Cardiac muscle cell (in vitro differentiated cells and primary cell): Measurements from ENCODE around the gene TTC39A. TPM values are rescaled to one million over a fixed set of nuclear protein-coding genes. Genes with fewer than 3 reads are reported as not detected.
"Not testable (repeated sequence)": the region's sequence is repeated elsewhere in the genome, so short reads cannot be mapped to it uniquely, and the experiment has no call there.

Experiments
- DNase-seq, 2 donors: peaks; one replicate each; pipeline versions ENCODE4 v3.0.0 to v3.0.0-alpha.2; 2010 to 2017; ENCODE audit warnings: low read depth in 1 of 2, low spot score in 1 of 2
- H3K27ac ChIP-seq: fragments of 200-600 bp; sonication (generic); 2 replicates; pipeline ENCODE4 v1.5.1; 2016
- H3K27me3 ChIP-seq: fragments of 200-600 bp; sonication (generic); 2 replicates; pipeline ENCODE4 v1.6.0; 2016; ENCODE audit warnings: control low read depth
- H3K36me3 ChIP-seq: fragments of 200-600 bp; sonication (generic); 2 replicates; pipeline ENCODE4 v1.5.1; 2016; ENCODE audit warnings: control low read depth
- H3K4me1 ChIP-seq: fragments of 200-600 bp; sonication (generic); 2 replicates; pipeline ENCODE4 v1.8.1; 2017; ENCODE audit warnings: low read depth, mild to moderate bottlenecking, mixed run types
- H3K4me3 ChIP-seq: fragments of 200-600 bp; sonication (generic); 2 replicates; pipeline ENCODE4 v1.5.1; 2016; ENCODE audit warnings: mild to moderate bottlenecking
- H3K9me3 ChIP-seq: fragments of 200-600 bp; sonication (generic); 2 replicates; pipeline ENCODE4 v1.5.1; 2017; ENCODE audit warnings: low read depth, mild to moderate bottlenecking, control low read depth
- polyA plus RNA-seq: library from polyadenylated mRNA; unstranded; fragments of >200 nt; fragmentation: Nextera tagmentation; extraction: Ambion mirVana; gene quantifications from 2 replicates; pipeline ENCODE4 v1.2.1, GENCODE V29; 2016
- total RNA-seq: library from RNA; depleted of rRNA; stranded (reverse); fragments of >200 nt; gene quantifications from 2 replicates; pipeline ENCODE4 v1.2.3, GENCODE V29; 2016
- TF ChIP-seq, protein P1 (sequence below): IDR thresholded peaks from 2 replicates; pipeline ENCODE4 v1.5.1; 2012; ENCODE audit warnings: low read depth, mild to moderate bottlenecking, low read length

Gene TTC39A
- total and polyA plus RNA-seq, 2 experiments from 2014 or later = 8.1 to 15.6 TPM

DNA sequence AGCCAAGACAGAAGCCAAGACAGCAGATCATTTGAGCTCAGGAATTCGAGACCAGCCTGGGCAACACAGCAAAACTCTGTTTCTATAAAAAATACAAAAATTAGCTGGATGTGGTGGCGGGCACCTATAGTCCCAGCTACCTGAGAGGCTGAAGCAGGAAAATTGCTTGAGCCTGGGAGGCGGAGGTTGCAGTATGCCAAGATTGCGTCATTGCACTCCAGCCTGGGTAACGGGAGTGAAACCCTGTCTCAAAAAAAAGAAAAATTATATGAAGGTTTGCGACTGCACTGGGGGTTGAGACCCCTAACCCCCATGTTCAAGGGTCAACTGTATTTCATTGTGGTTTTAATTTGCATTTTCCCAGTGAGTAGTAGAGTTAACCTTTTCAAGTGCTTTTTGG is 78.0 kb downstream of the TTC39A start:
- Histone ChIP-seq H3K27me3 (no peaks in the 10 kb centered on the region), H3K9me3 (no peaks in the 10 kb centered on the region), H3K36me3 (no peaks in the 10 kb centered on the region), H3K4me3 (no peak overlapping the region), H3K27ac (no peak overlapping the region), H3K4me1 (no peaks in the 10 kb centered on the region)
- DNase-seq = no peak
- TF ChIP-seq, protein P1, sequence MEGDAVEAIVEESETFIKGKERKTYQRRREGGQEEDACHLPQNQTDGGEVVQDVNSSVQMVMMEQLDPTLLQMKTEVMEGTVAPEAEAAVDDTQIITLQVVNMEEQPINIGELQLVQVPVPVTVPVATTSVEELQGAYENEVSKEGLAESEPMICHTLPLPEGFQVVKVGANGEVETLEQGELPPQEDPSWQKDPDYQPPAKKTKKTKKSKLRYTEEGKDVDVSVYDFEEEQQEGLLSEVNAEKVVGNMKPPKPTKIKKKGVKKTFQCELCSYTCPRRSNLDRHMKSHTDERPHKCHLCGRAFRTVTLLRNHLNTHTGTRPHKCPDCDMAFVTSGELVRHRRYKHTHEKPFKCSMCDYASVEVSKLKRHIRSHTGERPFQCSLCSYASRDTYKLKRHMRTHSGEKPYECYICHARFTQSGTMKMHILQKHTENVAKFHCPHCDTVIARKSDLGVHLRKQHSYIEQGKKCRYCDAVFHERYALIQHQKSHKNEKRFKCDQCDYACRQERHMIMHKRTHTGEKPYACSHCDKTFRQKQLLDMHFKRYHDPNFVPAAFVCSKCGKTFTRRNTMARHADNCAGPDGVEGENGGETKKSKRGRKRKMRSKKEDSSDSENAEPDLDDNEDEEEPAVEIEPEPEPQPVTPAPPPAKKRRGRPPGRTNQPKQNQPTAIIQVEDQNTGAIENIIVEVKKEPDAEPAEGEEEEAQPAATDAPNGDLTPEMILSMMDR = no peak

DNA sequence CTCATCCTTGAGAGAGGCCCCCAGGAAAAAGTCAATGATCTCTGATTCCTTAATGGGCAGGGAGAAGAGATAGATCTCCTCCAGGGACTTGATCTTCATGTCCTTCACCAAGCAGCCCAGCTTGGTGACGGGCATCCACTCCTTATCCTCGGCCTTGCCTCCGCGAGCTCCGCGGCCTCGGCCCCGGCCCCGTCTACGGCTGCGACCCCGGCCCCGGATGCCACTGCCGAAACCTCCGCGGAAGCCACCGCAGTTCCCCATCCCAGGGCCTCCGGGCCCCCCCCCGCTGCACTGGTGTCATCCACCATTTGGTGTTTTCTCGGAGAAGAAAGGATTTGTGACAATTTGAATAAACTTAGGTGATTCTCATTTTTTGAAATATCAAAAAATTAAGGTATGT is 79.2 kb downstream of the TTC39A start:
- not testable (repeated sequence) for H3K9me3 ChIP-seq, H3K4me1 ChIP-seq, H3K27me3 ChIP-seq, H3K36me3 ChIP-seq, H3K27ac ChIP-seq, DNase-seq, H3K4me3 ChIP-seq

DNA sequence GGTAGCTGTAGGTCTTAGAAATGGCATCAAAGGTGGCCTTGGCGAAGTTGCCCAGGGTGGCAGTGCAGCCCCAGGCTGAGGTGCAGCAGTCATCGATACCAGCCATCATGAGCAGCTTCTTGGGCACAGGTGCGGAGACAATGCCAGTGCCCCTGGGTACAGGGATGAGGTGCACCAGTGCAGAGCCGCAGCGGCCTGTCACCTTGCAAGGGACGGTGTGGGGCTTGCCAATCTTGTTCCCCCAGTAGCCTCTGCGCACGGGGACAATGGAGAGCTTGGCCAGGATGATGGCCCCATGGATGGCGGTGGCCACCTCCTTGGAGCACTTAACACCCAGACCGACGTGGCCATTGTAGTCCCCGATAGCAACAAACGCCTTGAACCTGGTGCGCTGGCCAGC is 79.6 kb downstream of the TTC39A start:
- H3K4me1 ChIP-seq, H3K4me3 ChIP-seq, DNase-seq: not testable (repeated sequence)

DNA sequence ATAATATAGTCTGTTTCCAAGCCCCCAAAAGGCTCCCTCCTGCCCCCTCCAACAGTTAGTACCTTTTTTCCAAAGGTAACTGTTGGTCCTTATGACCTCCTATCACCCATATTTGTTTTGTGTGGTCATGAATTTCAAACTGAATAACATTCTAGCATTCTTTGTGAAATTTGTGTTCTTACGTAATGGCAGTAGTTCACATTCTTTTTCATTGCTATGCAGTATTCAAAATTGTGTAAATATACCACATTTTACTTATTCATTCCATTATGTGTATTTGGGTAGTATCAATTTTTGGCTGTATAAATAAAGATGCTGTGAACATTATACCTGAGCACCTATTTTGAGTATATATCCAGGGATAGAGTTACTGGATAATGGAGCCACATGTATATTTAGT is 80.9 kb downstream of the TTC39A start:
- Histone ChIP-seq H3K27me3 (no peaks in the 10 kb centered on the region), H3K4me3 (no peak overlapping the region), H3K27ac (no peak overlapping the region), H3K36me3 (no peaks in the 10 kb centered on the region), H3K9me3 (no peaks in the 10 kb centered on the region), H3K4me1 (no peaks in the 10 kb centered on the region)
- TF ChIP-seq, protein P1 = no peak
- no peak for DNase-seq

More for the DNA sequence above, 79.6 kb downstream of the TTC39A start:
- not testable (repeated sequence) for H3K36me3 ChIP-seq, H3K27me3 ChIP-seq, H3K9me3 ChIP-seq, H3K27ac ChIP-seq

DNA sequence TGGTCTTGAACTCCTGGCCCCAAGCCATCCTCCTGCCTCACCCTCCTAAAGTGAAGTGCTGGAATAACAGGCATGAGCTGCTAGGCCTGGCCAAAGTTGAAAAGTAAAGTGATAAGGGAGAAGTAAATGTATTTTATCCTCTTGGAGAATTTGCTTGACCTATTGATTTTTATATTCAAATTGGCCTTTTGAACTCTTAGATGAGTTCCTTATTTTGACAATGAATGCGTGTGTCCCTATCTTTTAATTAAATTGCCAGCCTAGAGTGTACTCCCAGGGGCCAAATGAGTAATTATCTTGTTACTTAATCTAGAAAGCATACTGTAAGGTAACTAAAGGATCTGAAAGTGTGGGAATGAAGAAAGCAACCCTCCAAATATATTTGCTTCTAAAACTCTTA is 82.9 kb downstream of the TTC39A start:
- H3K27me3 ChIP-seq = no peaks in the 10 kb centered on the region
- H3K4me1 ChIP-seq = no peaks in the 10 kb centered on the region
- TF ChIP-seq, protein P1 = no peak
- DNase-seq = no peak
- H3K9me3 ChIP-seq = no peaks in the 10 kb centered on the region
- H3K36me3 ChIP-seq = no peaks in the 10 kb centered on the region
- H3K27ac ChIP-seq = no peak overlapping the region
- no peak overlapping the region for H3K4me3 ChIP-seq

DNA sequence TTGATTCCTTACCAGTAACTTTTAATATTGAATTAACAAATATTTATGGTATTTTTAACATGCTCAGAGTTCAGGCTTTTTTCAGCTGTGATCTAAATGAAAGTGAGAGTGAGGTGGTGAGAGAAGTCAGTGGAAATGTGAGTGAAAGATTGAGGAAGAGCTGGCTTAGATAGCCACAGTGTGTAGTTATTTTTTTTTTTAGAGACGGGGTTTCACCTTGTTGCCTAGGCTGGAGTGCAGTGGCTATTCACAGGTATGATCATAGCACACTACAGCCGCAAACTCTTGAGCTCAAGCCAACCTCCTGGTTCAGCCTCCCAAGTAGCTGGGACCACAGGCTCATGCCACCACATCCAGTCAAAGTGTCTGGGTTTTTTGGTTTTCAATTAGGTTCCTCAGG is 83.3 kb downstream of the TTC39A start:
- TF ChIP-seq, protein P1 = no peak
- DNase-seq = no peak
- Histone ChIP-seq H3K36me3 (no peaks in the 10 kb centered on the region), H3K27ac (no peak overlapping the region), H3K27me3 (no peaks in the 10 kb centered on the region), H3K9me3 (no peaks in the 10 kb centered on the region), H3K4me1 (peaks cover 4% of the 10 kb centered on the region), H3K4me3 (no peak overlapping the region)

DNA sequence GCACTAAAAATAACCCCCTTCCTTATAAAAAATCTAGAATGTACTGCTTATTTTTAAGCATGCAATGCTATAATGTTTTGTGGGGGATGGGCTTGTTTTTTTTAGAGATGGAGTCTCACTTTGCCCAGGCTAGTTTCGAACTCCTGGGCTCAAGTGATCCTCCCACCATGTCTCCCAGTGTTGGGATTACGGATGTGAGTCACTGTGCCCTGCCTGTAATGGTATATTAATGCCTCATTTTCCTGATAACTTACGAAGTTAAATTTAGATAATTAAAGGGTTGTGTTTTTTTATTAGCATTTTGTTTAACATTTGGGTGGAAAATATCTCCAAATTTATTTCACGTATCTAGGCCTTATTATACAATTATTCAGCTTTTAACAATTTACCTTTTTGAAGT is 87.8 kb downstream of the TTC39A start:
- no peak for DNase-seq
- H3K9me3 ChIP-seq = no peaks in the 10 kb centered on the region
- no peaks in the 10 kb centered on the region for H3K27me3 ChIP-seq
- TF ChIP-seq, protein P1 = no peak
- no peak overlapping the region for H3K4me3 ChIP-seq
- H3K27ac ChIP-seq = no peak overlapping the region
- H3K36me3 ChIP-seq = no peaks in the 10 kb centered on the region
- H3K4me1 ChIP-seq = peaks cover 27% of the 10 kb centered on the region
